ENCODE data around the gene CAPN9.
"Not testable (repeated sequence)": the region's sequence is repeated elsewhere in the genome, so short reads cannot be mapped to it uniquely, and the experiment has no call there.

CAPN9 gene, protein sequence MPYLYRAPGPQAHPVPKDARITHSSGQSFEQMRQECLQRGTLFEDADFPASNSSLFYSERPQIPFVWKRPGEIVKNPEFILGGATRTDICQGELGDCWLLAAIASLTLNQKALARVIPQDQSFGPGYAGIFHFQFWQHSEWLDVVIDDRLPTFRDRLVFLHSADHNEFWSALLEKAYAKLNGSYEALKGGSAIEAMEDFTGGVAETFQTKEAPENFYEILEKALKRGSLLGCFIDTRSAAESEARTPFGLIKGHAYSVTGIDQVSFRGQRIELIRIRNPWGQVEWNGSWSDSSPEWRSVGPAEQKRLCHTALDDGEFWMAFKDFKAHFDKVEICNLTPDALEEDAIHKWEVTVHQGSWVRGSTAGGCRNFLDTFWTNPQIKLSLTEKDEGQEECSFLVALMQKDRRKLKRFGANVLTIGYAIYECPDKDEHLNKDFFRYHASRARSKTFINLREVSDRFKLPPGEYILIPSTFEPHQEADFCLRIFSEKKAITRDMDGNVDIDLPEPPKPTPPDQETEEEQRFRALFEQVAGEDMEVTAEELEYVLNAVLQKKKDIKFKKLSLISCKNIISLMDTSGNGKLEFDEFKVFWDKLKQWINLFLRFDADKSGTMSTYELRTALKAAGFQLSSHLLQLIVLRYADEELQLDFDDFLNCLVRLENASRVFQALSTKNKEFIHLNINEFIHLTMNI

GRCh38 chr1:230747127-230747730 lies at the start of gene CAPN9:
Gene CAPN9, plus strand, starts transcription at chr1:230747388. Its CDS starts 109 bp downstream, at chr1:230747497.
- no peak for DNase-seq

GRCh38 chr1:230698130-230698529 lies 49.1 kb upstream of the CAPN9 start:
- no peak for DNase-seq

- DNase-seq, result not testable (repeated sequence)
Measured at GRCh38 chr1:230698964-230699363, 48.2 kb upstream of the CAPN9 start.

- DNase-seq, result no peak
Measured at GRCh38 chr1:230699716-230700115, 47.5 kb upstream of the CAPN9 start.

DNA sequence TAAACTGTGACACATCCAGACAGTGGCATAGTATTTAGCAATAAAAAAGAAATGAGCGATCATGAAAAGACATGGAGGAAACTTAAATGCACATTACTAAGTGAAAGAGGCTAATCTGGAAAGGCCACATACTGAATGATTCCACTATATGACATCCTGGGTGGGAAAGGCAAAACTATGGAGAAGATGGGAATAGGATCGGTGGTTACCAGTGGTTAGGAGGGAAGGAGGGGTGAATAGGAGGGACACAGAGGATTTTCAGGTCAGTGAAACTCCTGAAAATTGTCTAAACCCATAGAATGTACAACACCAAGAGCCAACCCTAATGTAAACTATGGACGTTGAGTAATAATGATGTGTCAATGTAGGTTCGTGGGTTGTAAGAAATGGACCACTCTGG lies 47.1 kb upstream of the CAPN9 start:
- no peak for DNase-seq

GRCh38 chr1:230701434-230701833 lies 45.8 kb upstream of the CAPN9 start:
- no peak for DNase-seq

DNA sequence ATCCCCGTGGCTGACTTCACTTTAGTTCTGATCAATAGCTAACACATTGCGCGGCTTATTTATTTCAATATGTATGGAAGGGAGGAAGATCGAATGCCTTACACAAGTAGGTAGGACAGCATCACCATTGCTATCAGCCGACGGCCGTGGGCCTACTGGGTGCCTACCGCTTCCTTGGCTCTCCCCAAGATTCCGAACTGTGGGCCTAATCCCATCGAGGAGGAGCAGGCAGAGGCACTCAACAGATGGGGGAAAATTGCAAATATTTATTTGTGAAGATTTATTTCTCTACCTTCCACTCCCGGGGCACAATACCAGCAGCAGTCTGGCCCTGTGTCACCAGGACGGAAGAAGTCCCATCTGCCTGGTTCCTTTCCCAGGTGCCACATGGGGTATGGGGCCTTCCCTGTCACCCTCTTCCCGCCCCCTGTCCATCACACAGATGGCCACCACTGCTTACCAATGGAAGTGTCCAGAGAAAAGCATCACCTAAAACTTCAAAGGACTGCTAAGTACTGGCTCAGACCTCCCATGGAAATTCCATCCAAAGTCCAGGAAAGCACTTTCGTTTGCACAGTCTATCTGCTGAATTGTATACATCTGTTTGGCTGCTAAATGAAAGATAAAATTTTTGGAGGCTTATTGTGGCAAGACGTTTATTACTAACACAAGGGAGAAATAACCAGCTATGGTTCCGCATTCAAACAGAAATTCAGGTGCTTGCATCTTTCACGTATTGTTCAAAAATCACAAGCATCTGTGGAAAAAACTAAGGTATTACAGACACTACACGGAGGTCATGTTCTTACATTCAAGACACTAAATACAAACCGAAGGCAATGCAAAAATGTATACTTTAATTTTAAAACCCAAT lies 45.1 kb upstream of the CAPN9 start:
- no peak for DNase-seq

- DNase-seq, result no peak
Measured at GRCh38 chr1:230702934-230703678, 44.1 kb upstream of the CAPN9 start.

DNA sequence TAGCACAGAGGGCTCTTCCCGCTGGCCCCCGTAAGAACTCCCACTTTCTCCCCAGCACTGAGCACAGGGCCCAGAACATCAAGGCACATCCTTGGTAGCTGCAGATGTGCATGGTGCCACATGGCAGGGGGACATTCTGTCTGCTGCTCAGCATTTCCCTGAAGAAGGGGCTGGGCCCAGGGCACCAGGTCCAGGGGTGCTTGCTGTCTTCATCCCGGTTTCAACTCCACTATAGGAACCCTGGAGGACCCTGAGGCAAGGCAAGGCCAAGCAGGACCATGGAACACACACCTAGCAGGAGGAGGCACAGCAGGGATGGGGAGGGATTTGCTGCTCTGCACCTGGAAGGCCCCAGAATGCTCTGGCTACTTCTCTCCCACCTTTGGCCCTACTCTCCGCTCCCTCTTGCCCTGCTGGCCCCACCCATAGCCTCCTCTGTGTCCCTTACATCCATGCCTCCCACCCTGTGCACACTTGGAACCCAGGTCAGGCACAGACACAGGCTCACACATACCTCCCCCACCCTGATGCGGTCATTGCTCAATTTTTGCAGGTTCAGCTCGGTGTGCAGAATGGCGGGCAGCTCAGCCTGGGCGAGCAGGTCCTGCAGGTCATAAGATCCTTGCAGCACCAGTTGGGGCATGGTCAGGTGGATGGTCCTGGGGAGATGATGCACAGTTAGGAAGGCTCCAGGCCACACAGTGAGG lies 43.4 kb upstream of the CAPN9 start:
- DNase-seq, result no peak

GRCh38 chr1:230704830-230705229 lies 42.4 kb upstream of the CAPN9 start:
- DNase-seq, result no peak

DNA sequence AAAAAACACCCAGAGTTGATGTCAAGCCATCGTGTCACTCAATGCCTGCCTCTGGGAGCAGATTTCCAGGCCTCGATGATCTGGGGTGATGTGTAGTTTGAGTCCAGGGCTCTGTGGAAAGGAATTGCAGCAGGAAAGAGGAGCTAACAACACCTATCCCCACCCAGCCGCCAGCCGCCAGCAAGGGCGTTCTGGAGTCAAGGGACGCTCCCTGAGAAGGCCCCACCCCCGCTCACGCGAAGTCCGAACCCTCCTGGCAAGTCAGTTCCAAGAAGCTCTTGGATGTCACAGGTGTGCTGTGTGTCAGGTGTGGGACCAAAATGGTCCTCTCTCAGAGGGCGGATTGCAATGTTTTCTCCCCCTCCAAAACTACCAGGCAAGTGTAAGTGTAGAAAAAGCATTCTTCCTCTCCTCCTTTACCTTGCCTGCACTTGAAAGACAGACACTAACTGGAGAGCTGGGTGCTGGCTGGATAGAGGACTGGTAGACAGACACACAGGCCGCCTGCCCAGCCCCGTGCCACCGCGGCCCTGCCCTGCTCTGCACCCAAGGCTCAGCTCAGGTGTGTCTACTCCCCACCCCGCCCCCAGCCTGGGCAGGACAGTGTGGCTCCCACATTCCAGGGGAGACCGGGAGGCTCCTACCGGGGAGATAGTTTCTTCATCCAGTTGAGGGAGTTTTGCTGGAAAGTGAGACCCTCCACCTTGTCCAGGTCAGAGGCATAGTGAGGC lies 41.7 kb upstream of the CAPN9 start:
- no peak for DNase-seq

DNA sequence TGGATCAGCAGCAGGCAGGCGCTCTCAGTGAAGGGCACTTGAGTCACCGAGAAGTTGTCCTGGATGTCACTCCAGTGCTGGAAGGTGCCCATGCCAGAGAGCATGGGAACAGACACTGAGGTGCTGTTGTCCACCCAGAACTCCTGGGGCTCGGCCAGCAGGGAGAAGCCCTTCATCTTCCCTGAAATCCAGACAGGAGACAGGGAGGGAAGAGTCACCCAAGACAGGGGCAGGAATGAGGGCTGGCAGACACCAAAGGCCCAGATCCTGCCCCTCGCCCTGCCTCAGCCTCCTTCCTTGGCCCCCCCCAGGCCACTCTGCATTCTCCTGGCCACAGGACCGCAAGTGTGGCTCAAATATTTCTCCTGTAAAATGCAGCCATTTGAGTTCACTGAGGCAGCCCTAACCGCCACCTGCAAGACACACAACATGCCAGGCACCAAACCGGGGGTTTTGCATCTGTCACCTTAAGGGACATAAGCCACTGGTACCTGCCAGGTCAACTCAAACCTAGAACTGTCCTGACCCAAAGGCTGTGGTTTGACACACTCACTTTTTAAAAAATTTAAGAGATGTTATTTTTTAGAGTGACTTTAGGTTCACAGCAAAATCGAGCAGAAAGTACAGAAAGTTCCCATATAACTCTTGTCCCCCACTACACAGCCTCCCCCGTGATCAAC lies 41.0 kb upstream of the CAPN9 start:
- no peak for DNase-seq

GRCh38 chr1:230706887-230707731 lies 40.1 kb upstream of the CAPN9 start:
- DNase-seq, result no peak

DNA sequence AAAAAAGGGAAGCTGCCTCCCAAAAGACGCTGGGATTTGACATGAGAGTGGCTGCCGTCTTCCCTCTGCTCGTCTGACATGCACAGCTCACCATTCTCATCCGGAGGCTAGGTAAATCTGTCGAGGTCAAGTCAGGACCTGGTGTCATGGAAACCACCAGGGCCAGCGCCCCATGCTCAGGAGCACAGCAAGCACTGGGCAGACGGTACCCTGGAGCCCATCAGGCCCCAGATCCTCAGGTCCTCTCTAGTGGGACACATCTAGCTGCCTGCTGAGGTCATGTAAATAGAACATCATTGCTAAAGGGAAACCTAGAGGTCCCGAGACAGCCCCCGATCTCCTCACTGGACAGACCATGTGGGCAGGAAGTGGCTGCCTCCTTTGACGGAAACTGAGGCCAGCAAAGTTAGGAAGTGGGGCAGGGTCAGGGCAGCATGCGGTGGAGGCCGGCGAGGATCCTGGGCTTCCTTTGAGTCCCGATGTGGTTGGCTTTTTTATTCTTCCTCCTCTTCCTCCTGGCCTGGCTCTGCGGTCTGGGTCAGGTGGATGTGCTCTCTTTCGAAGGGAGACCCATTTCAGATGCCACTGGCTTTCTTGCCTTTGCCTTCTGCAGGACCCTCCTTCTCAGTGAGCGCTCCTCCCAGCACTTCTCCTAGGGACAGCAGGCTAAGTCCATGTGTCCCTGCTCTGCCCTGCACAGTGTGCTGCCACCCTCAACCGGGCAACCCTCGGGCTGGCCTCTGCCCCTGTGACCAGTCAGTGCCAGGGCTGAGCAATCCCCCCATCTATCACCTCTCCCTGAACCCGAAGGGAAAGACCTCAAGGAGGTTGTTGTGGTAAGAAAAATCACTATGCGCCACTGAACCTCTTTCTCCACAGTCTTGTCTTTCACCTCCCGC lies 39.2 kb upstream of the CAPN9 start:
- DNase-seq, result no peak

DNA sequence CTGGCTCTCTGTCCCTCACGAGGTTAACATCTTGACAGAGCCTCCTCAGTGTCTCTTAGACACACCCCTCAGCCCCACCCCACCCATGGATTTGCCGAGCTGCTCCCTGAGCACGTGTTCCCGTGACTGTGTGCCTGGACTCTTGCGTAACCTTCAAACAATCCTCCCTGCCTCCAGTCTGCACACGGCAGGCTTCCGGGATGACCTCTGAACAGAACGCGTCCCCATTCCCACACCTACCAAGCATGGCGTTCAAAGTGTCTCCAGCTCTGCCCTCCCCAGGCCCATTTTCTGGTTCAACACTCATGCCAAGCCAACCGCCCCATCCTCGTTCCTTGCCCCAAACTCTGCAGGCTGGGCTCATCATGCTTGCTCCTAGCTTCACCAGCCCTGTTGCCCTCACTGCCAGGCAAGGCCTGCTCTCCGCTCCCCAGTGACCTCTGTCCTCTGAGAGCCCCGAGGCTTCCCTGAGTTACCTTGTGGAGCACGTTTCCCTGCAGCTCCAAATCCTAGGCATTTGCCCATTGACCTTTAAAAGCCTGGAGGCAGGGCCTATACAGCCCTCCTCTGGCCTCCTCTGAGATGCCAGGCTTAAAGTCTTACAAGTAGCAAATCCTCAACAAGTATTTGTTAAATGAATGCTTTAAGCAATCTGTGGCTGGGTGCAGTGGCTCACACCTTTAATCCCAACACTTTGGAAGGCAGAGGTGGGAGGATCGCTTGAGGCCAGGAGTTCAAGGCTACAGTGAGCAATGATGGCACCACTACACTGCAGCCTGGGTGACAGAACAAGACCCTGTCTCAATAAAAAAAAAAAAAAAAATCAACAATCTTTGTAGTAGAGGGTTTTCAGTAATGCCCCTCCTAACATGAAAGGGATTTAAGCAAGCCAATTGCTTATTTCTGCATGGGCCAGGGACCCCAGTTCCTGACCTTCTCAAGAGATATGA lies 38.3 kb upstream of the CAPN9 start:
- DNase-seq, result no peak

DNA sequence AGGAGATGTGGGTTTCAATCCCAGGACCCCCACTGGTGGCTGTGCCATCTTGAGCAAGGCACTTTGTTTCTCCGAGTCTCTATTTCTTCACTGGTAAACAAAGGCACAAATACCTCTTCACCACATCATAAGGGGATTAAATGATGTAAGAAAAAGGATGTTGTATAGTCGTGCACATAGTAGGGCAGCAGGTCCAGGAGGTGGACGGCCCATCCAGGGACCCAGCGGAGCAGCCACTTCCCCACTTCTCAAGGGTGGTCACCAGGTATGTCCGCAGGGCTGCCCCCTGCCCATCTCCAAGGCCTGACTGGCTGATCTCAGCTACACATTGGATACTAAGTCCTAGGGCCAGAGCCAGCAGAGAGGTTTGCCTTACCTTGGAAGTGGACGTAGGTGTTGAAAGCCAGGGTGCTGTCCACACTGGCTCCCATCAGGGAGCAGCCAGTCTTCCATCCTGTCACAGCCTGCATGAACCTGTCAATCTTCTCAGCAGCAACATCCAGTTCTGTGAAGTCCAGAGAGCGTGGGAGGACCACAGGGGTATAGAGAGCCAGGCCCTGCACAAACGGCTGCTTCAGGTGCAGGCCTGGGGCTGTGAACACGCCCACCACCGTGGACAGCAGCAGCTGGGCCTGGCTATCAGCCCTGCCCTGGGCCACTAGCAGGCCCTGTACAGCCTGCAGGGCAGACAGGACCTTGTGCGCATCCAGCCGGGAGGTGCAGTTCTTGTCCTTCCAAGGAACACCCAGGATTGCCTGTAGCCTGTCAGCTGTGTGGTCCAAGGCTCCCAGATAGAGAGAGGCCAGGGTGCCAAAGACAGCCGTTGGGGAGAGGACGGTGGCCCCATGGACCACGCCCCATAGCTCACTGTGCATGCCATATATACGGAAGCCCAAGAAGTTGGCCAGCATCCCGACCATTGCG lies 37.3 kb upstream of the CAPN9 start:
- no peak for DNase-seq

Measured in activated CD4-positive, alpha-beta T cell treated with anti-CD3 and anti-CD28 coated beads, Interleukin-10, Interleukin-2, amounts not matched to agents 100 ng/mL and 50 ng/mL, durations not matched to agents 16 hours and 8 hours (primary cell).